HG03521 (cell line): ENCODE measurements around the gene RICTOR.

ENCODE experiments used
- ATAC-seq: cut with Tn5 transposase; IDR thresholded peaks from one replicate; pipeline ENCODE4 v1.9.1; 2021; ENCODE audit warnings: mild to moderate bottlenecking, moderate library complexity; ENCODE audit not compliant: unreplicated experiment

Gene RICTOR

GRCh38 chr5:38953426-38954012, 120.7 kb downstream of the RICTOR start:
- ATAC-seq = no peak

- ATAC-seq = no peak
These were observed 125.7 kb downstream of the RICTOR start for GRCh38 chr5:38948501-38948900.

DNA sequence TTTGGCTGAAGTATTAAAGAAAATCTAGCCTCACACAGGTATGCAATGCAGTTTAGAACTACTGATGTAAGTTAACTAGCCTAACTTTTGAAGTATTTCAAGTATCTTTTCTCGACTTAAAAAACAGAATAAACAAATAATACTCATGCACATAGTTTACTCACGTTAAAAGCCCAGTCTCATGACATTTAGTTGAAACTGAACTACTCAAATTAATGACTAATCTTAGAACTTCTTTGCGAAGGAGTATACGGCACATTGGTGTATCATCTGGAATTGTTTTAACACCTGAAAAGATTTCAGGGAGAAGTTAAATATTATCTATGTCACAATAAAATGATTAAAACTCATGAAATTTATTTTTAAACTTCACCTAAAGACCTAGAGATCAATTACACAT, 129.9 kb downstream of the RICTOR start:
- ATAC-seq = no peak

DNA sequence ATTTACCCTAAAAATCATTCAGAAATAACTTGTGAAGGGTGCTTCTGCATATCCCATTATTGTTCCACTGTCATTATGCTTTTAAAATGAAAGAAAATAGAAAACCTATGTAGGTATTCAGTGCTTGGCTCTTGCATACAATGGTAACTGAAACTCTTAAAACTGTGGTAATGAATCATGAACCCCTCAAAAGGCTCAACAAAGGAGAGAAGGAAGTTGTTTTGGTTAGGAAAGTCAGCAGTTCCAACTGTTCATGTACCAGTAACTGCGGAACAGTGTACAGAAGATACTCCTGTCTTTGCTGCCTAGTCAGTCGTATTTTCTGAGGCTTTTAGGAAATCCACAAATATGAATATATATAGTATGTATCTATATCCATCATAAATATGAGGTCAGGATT, 132.3 kb downstream of the RICTOR start:
- ATAC-seq = no peak

DNA sequence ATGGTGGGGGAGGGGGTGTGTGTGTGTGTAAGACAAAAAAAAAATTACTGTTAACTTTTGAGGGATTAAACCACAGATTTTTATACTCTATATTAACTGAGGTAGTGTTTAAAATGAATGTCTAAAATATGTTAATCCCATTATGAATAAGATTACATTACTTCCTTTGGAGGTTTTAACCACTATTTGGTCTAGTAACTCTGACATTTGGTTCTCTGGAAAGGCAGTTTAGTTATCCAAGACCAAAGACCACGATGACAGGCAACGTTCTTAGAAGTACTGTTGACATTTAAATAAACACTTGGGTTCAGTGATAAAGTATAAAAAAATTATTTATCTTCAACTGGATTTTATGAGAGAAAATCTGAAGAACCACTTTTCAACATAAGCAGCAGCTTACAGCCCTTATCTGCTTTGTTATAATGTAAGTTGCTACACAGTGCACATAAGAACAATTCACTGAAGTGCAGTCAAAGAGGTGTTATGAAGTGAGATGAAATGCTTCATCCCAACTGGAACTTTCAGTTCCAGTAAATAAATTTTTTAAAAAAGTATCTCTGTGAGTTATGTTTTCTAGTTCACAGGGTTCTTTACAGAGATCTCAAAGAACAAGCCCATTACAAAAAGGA, 133.9 kb downstream of the RICTOR start:
- ATAC-seq = no peak

DNA sequence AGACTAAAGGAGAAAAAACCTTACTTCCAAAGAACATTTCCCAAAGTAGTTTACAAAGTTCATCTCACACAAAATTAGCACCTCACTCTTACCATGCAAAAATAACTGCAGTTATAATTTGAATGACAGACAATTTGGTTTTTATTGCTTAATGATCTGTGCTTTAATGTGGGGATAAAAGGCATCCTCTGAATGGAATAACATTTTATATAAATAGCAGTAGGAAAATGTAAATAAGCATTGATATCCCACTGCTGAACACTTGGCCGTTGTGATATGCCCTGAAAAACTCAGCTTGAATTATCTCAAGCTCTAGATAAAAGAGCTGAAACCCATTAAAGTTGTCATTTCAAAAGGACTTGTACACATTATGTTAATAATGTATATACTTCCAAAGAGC, 135.2 kb downstream of the RICTOR start:
- ATAC-seq = no peak

- no peak for ATAC-seq
These were observed 135.8 kb downstream of the RICTOR start for GRCh38 chr5:38938424-38938823.

GRCh38 chr5:38936269-38936668, 137.9 kb downstream of the RICTOR start:
- ATAC-seq = no peak

DNA sequence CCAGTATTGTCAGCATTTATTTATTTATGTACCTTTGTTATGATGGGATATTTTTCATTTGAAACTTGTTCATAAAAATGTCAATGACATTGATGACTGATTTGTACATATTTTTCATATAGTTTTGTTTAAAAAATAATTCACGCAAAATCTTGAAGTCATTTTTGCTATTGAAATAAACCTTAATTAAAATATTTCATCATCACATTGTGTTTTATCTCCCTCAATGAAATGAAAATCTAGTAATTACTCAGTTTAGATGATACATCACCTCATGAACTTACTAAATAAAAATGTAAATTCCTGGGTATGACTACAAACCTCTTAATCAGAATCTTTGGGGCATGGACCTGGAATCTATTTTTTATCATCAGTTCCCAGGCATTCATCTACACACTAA, 138.8 kb downstream of the RICTOR start:
- no peak for ATAC-seq

GRCh38 chr5:38932854-38933408, 141.3 kb downstream of the RICTOR start:
- ATAC-seq = no peak

- no peak for ATAC-seq
These were observed 142.5 kb downstream of the RICTOR start for GRCh38 chr5:38931731-38932130.

- ATAC-seq = no peak
These were observed 144.4 kb downstream of the RICTOR start for GRCh38 chr5:38929838-38930237.

GRCh38 chr5:38927470-38927869, 146.7 kb downstream of the RICTOR start:
- no peak for ATAC-seq

- no peak for ATAC-seq
These were observed 148.1 kb downstream of the RICTOR start for GRCh38 chr5:38926121-38926520.

GRCh38 chr5:38925154-38925925, 148.9 kb downstream of the RICTOR start:
- no peak for ATAC-seq

DNA sequence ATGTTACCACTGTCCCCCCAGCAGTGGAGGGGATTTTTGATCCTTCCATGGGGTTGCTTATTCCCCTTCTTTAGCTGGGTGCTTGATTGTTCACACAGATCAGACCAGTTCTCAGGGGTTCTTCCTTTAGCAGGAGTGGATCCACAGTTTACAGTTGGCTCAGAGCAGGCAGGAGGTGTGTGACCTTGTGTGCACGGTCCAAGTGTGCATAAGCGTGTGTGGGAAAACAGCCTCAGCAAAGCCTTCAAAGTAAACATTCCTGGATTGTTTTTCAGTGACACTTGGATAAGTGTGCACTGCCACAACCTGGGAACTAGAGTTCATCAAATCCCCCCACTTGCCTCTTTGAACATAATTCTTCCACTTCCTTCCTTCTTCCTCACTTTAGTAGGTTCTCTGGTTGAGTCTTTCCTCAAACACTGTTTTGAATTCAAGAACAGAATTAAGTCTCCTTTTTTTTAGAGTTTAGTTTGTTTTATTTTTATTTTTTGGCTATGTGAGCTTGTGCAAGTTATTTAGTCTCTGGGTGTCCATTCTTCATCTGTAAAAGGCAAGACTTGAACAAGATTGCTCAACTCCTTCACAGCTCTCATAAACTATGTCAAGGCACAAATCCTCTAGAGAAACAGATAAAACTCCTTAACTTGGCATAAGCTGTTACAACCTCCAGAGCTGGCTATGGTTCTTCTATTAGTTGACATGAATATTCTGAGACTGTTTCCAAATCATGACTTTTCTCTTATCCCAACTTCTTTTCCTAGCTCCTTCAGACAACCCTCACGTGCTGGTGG, 150.3 kb downstream of the RICTOR start:
- no peak for ATAC-seq

GRCh38 chr5:38922199-38922598, 152.0 kb downstream of the RICTOR start:
- ATAC-seq = peak; percentile 66

DNA sequence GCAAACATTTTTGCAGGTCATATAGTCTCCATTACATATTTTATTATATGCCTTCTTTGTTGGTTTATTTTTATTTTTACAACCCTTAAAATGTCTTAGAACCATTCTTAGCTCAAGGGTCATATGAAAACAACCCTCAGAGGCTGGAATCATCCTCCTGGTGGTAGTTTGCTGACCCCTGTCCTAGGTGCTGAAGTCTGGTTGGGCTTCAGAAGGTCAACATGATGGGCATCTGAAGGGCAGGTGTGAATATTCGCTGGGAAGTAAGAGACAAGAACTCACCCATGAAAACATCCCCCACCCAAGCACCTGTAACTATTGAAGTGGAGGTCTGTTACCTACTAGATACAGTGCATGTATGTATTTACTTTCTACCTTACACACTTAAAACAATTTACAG, 153.0 kb downstream of the RICTOR start:
- no peak for ATAC-seq

DNA sequence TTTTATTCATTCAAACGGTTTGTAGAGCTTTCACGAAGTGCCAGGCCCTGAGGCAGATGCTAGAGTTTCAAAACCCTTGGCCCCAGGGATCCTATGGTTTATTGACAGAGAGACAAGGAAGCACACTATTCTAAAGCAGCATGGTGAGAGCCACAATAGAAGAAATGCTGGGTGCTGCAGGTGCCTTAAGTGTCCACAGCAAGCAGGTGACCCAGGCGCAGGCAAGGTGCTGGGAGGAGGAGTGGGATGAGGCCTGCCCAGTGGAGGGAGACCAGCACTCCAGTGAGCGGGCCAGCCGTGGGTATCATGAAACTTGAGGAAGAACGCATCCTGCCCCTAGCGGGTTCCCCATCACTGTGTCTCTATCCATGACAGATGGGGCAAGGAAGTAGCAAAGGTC, 157.4 kb downstream of the RICTOR start:
- no peak for ATAC-seq

GRCh38 chr5:38913714-38914113, 160.5 kb downstream of the RICTOR start:
- ATAC-seq = no peak

- no peak for ATAC-seq
These were observed 162.3 kb downstream of the RICTOR start for GRCh38 chr5:38911933-38912332.
